Caco-2 (cell line): Measurements from ENCODE around the gene DDX39B. TPM values are rescaled to one million over a fixed set of nuclear protein-coding genes. Genes with fewer than 3 reads are reported as not detected.

Source experiments
- BruUV-seq: library from RNA; stranded (reverse); fragments of 400-500 nt; replicated peaks from 2 replicates; lab custom pipeline; 2021; lab: Mats Ljungman, UMichigan
- CTCF ChIA-PET: fragments of 300-600 bp; sonication (Branson Sonifier 250); formaldehyde crosslinking; loops from one replicate; lab custom pipeline; 2022; ENCODE audit warnings: antibody characterized with exemption; lab: Charles Lee
- POLR2A ChIA-PET: fragments of 300-600 bp; sonication (Branson Sonifier 250); formaldehyde crosslinking; loops from one replicate; lab custom pipeline; 2022; ENCODE audit warnings: antibody characterized with exemption; lab: Charles Lee
- DNase-seq, 2 experiments: peaks; one replicate each; pipeline versions ENCODE4 v3.0.0 to v3.0.0-alpha.2; 2020 to 2022
- H3K27me3 ChIP-seq: replicated peaks from 2 replicates; pipeline ENCODE4 v1.6.0; 2011; ENCODE audit warnings: low read length; ENCODE audit not compliant: control insufficient read depth, insufficient read depth
- H3K36me3 ChIP-seq: 2 replicates; pipeline ENCODE4 v1.5.1; 2011; ENCODE audit warnings: low read length; ENCODE audit not compliant: control insufficient read depth, insufficient read depth
- H3K4me1 ChIP-seq: fragments of 250-450 bp; sonication (Bioruptor Pico); 2 replicates; pipeline ENCODE4 v1.5.1; 2020; ENCODE audit warnings: mild to moderate bottlenecking
- H3K4me3 ChIP-seq: 2 replicates; pipeline ENCODE4 v1.5.1; 2011; ENCODE audit warnings: low read depth, mild to moderate bottlenecking, control low read depth, low read length
- H3K9me3 ChIP-seq: fragments of 250-450 bp; sonication (Bioruptor Pico); 2 replicates; pipeline ENCODE4 v1.5.1; 2020; ENCODE audit warnings: mild to moderate bottlenecking, moderate library complexity
- H3K27ac Mint-ChIP-seq: one replicate; pipeline ENCODE4 v1.8.0; 2022; ENCODE audit warnings: mixed read lengths; ENCODE audit not compliant: unreplicated experiment
- H3K27me3 Mint-ChIP-seq: one replicate; pipeline ENCODE4 v1.8.0; 2022; ENCODE audit warnings: mixed read lengths; ENCODE audit not compliant: insufficient read depth, unreplicated experiment
- H3K36me3 Mint-ChIP-seq: one replicate; pipeline ENCODE4 v1.8.0; 2022; ENCODE audit warnings: mild to moderate bottlenecking, mixed read lengths; ENCODE audit not compliant: insufficient read depth, unreplicated experiment
- H3K4me1 Mint-ChIP-seq: one replicate; pipeline ENCODE4 v1.8.0; 2022; ENCODE audit warnings: low read depth, mixed read lengths; ENCODE audit not compliant: unreplicated experiment
- H3K4me3 Mint-ChIP-seq: one replicate; pipeline ENCODE4 v1.8.0; 2022; ENCODE audit warnings: mild to moderate bottlenecking, moderate library complexity, mixed read lengths; ENCODE audit not compliant: unreplicated experiment
- H3K9me3 Mint-ChIP-seq: one replicate; pipeline ENCODE4 v1.8.0; 2022; ENCODE audit warnings: mixed read lengths; ENCODE audit not compliant: unreplicated experiment
- CTCF ChIP-seq, 2 experiments: fragments of 200-600 bp in 1 of 2; IDR thresholded peaks; 1 replicate in 1 of 2; 2 replicates in 1 of 2; pipeline versions ENCODE4 v1.5.1 to v1.8.0; 2011 to 2022; ENCODE audit warnings: antibody characterized with exemption in 1 of 2, control low read depth in 1 of 2, inconsistent platforms in 1 of 2, low read depth in 1 of 2, low read length in 1 of 2, mild to moderate bottlenecking in 1 of 2, moderate library complexity in 1 of 2; ENCODE audit not compliant: insufficient read depth in 1 of 2, severe bottlenecking in 1 of 2, unreplicated experiment in 1 of 2
- intact Hi-C: fragments of 100-400 bp; cut with micrococcal nuclease; formaldehyde crosslinking; loops from one replicate; pipeline ENCODE4 v1.10.0; 2022; ENCODE audit not compliant: unreplicated experiment
- total RNA-seq: library from RNA; stranded (reverse); gene quantifications from 2 replicates; pipeline ENCODE4 v1.2.3, GENCODE V29; 2022

Gene DDX39B
- total RNA-seq, 1 experiment from 2014 or later, result 416 TPM

- no peaks in the 10 kb centered on the region for H3K4me1 ChIP-seq
- Mint-ChIP-seq H3K4me3 (no peak overlapping the region), H3K27ac (no peak overlapping the region), H3K9me3 (no peaks in the 10 kb centered on the region), H3K36me3 (no peaks in the 10 kb centered on the region), H3K27me3 (no peaks in the 10 kb centered on the region), H3K4me1 (no peaks in the 10 kb centered on the region)
- no peak for DNase-seq
- no peaks in the 10 kb centered on the region for H3K27me3 ChIP-seq
- no peak for TF ChIP-seq CTCF (IDR thresholded peaks at IDR 0.05; ENCODE audit: insufficient read depth in 1 of 2, low read depth in 1 of 2, low read length in 1 of 2, severe bottlenecking in 1 of 2, unreplicated experiment in 1 of 2)
- ChIA-PET CTCF (interaction anchor here (1.3 kb wide), 1 partner anchor 10 kb away, joined by 3 read pairs; no protein-coding TSS in a partner anchor), POLR2A (interaction anchor here (0.5 kb wide), 1 partner anchor 41 kb away, joined by 3 read pairs; the partner anchor contains the start of gene NFKBIL1)
- no TSS peak for BruUV-seq
- H3K36me3 ChIP-seq, result no peaks in the 10 kb centered on the region
- intact Hi-C loops, result no loop called here
- no peak overlapping the region for H3K4me3 ChIP-seq
- no peaks in the 10 kb centered on the region for H3K9me3 ChIP-seq
Measured at GRCh38 chr6:31587791-31588777, 46.3 kb upstream of the DDX39B start.

GRCh38 chr6:31586599-31587281 is 44.9 kb upstream of the DDX39B start:
- peaks cover 5% of the 10 kb centered on the region for H3K4me1 Mint-ChIP-seq
- Histone ChIP-seq H3K9me3 (no peaks in the 10 kb centered on the region), H3K4me1 (no peaks in the 10 kb centered on the region), H3K27me3 (no peaks in the 10 kb centered on the region), H3K4me3 (no peak overlapping the region), H3K36me3 (no peaks in the 10 kb centered on the region)
- no peaks in the 10 kb centered on the region for H3K9me3 Mint-ChIP-seq
- no peak for DNase-seq
- H3K4me3 Mint-ChIP-seq, result no peak overlapping the region
- intact Hi-C loops, result no loop called here
- TF ChIP-seq CTCF (IDR thresholded peaks at IDR 0.05; ENCODE audit: insufficient read depth in 1 of 2, low read depth in 1 of 2, low read length in 1 of 2, severe bottlenecking in 1 of 2, unreplicated experiment in 1 of 2), result no peak
- H3K27ac Mint-ChIP-seq, result no peak overlapping the region
- ChIA-PET CTCF (interaction anchor here (1.0 to 7.2 kb wide), 2 partner anchors 11 to 34 kb away, joined by 3 to 80 read pairs; partner anchors contain the start of gene PRRC2A), POLR2A (no interaction called here)
- H3K27me3 Mint-ChIP-seq, result no peaks in the 10 kb centered on the region
- no TSS peak for BruUV-seq
- H3K36me3 Mint-ChIP-seq, result no peaks in the 10 kb centered on the region

- ChIA-PET POLR2A (no interaction called here), CTCF (interaction anchor here (1.0 to 7.2 kb wide), 2 partner anchors 11 to 35 kb away, joined by 3 to 80 read pairs; partner anchors contain the start of gene PRRC2A)
- no peaks in the 10 kb centered on the region for H3K27me3 ChIP-seq
- H3K9me3 Mint-ChIP-seq, result no peaks in the 10 kb centered on the region
- no peaks in the 10 kb centered on the region for H3K9me3 ChIP-seq
- BruUV-seq, result no TSS peak
- H3K36me3 ChIP-seq, result no peaks in the 10 kb centered on the region
- no peak within 1 kb of the TSS for H3K27ac Mint-ChIP-seq
- H3K4me3 ChIP-seq, result no peak within 1 kb of the TSS
- peaks cover 10% of the 10 kb centered on the region for H3K4me1 Mint-ChIP-seq
- no peak within 1 kb of the TSS for H3K4me3 Mint-ChIP-seq
- H3K36me3 Mint-ChIP-seq, result peaks cover 3% of the 10 kb centered on the region
- TF ChIP-seq CTCF (IDR thresholded peaks at IDR 0.05; ENCODE audit: insufficient read depth in 1 of 2, low read depth in 1 of 2, low read length in 1 of 2, severe bottlenecking in 1 of 2, unreplicated experiment in 1 of 2), result no peak
- no peaks in the 10 kb centered on the region for H3K27me3 Mint-ChIP-seq
- H3K4me1 ChIP-seq, result no peaks in the 10 kb centered on the region
- DNase-seq, result no peak
- intact Hi-C loops, result no loop called here
Measured at GRCh38 chr6:31586008-31586407, 44.2 kb upstream of the DDX39B start, which contains the start of gene LST1. Gene LST1 (plus strand): TSS chr6:31586277. CDS start chr6:31587300, 1,023 bp downstream.
